Neural crest cell (in vitro differentiated cells): ENCODE results near the gene NSD2. TPM values are rescaled to one million over a fixed set of nuclear protein-coding genes. Genes with fewer than 3 reads are reported as not detected.

Experiments used
- DNase-seq: peaks from one replicate; pipeline ENCODE4 v3.0.0; 2021; ENCODE audit warnings: low read depth, mixed read lengths, low spot score
- H3K27ac Mint-ChIP-seq: one replicate; pipeline ENCODE4 v1.8.0; 2021; ENCODE audit warnings: mild to moderate bottlenecking, mixed read lengths; ENCODE audit not compliant: unreplicated experiment
- H3K27me3 Mint-ChIP-seq: 2 replicates; pipeline ENCODE4 v1.8.0; 2021; ENCODE audit warnings: low read depth, mild to moderate bottlenecking, mixed read lengths
- H3K36me3 Mint-ChIP-seq: 2 replicates; pipeline ENCODE4 v1.8.0; 2021; ENCODE audit warnings: low read depth, mild to moderate bottlenecking, mixed read lengths
- H3K4me1 Mint-ChIP-seq: 2 replicates; pipeline ENCODE4 v1.8.0; 2021; ENCODE audit warnings: mixed read lengths
- H3K4me3 Mint-ChIP-seq: one replicate; pipeline ENCODE4 v1.8.0; 2021; ENCODE audit warnings: mild to moderate bottlenecking, mixed read lengths
- H3K9me3 Mint-ChIP-seq: 2 replicates; pipeline ENCODE4 v1.8.0; 2021; ENCODE audit warnings: mixed read lengths
- total RNA-seq: library from RNA; stranded (reverse); gene quantifications from 2 replicates; pipeline ENCODE4 v1.2.1, GENCODE V29; 2021
- TF ChIP-seq, protein P1 (sequence below): fragments of 200-600 bp; sonication (generic); conservative IDR thresholded peaks from 2 replicates; pipeline ENCODE4 v1.5.0; 2021; ENCODE audit warnings: antibody characterized with exemption, mild to moderate bottlenecking

The NSD2 gene
- total RNA-seq, 1 donor from 2014 or later: 274 TPM

DNA sequence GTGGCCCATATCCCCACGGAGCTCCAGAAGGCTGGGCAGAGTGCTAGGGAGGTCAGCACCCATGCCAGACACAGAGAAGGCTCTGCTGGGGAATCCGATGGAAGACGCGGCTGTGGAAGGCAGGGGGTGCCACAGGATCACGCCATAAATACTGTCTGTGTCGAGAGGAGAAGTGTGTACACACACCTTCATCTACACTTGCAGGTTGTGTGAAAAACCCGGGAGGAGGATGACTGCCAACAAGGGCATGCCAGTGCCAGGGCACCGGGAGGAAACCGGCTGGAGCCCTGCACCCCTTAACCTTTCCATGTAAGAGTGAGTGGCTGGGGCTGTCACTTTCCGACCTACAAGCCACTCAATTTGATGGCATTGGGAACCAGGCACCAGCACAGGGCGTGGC, 46.4 kb upstream of the NSD2 start:
- DNase-seq: no peak
- H3K27ac Mint-ChIP-seq: no peak overlapping the region
- H3K27me3 Mint-ChIP-seq: no peaks in the 10 kb centered on the region
- peaks cover 5% of the 10 kb centered on the region for H3K4me1 Mint-ChIP-seq
- TF ChIP-seq, protein P1, sequence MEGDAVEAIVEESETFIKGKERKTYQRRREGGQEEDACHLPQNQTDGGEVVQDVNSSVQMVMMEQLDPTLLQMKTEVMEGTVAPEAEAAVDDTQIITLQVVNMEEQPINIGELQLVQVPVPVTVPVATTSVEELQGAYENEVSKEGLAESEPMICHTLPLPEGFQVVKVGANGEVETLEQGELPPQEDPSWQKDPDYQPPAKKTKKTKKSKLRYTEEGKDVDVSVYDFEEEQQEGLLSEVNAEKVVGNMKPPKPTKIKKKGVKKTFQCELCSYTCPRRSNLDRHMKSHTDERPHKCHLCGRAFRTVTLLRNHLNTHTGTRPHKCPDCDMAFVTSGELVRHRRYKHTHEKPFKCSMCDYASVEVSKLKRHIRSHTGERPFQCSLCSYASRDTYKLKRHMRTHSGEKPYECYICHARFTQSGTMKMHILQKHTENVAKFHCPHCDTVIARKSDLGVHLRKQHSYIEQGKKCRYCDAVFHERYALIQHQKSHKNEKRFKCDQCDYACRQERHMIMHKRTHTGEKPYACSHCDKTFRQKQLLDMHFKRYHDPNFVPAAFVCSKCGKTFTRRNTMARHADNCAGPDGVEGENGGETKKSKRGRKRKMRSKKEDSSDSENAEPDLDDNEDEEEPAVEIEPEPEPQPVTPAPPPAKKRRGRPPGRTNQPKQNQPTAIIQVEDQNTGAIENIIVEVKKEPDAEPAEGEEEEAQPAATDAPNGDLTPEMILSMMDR: no peak
- H3K36me3 Mint-ChIP-seq: peaks cover 22% of the 10 kb centered on the region
- no peak overlapping the region for H3K4me3 Mint-ChIP-seq
- H3K9me3 Mint-ChIP-seq: no peaks in the 10 kb centered on the region

DNA sequence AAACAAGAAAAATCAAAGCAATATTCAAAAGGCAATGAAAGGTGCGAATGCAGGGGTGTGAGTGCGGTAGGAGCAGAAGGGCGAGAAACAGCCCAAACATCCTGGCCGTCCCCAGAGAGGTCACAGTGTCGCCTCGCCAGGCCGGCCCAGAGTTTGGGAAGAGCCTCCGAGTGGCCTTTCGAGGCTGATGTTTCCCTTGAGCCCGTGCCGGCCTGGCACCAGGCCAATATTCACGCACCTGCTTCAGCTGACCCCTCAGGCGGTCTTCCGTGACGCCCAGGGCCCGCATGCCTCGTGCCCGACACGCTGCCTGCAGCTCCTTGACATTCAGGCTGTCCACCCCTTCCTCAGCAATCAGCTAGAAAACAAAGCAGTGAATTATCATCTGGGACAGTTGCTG, 45.9 kb upstream of the NSD2 start:
- DNase-seq: no peak
- peaks cover 28% of the 10 kb centered on the region for H3K36me3 Mint-ChIP-seq
- peaks cover 8% of the 10 kb centered on the region for H3K4me1 Mint-ChIP-seq
- no peak overlapping the region for H3K4me3 Mint-ChIP-seq
- TF ChIP-seq, protein P1: no peak
- H3K9me3 Mint-ChIP-seq: no peaks in the 10 kb centered on the region
- H3K27ac Mint-ChIP-seq: no peak overlapping the region
- no peaks in the 10 kb centered on the region for H3K27me3 Mint-ChIP-seq

GRCh38 chr4:1826531-1827350, 44.5 kb upstream of the NSD2 start:
- TF ChIP-seq, protein P1: no peak
- H3K36me3 Mint-ChIP-seq: peaks cover 38% of the 10 kb centered on the region
- H3K4me3 Mint-ChIP-seq: no peak overlapping the region
- H3K4me1 Mint-ChIP-seq: peaks cover 11% of the 10 kb centered on the region
- DNase-seq: no peak
- no peak overlapping the region for H3K27ac Mint-ChIP-seq
- no peaks in the 10 kb centered on the region for H3K27me3 Mint-ChIP-seq
- no peaks in the 10 kb centered on the region for H3K9me3 Mint-ChIP-seq

DNA sequence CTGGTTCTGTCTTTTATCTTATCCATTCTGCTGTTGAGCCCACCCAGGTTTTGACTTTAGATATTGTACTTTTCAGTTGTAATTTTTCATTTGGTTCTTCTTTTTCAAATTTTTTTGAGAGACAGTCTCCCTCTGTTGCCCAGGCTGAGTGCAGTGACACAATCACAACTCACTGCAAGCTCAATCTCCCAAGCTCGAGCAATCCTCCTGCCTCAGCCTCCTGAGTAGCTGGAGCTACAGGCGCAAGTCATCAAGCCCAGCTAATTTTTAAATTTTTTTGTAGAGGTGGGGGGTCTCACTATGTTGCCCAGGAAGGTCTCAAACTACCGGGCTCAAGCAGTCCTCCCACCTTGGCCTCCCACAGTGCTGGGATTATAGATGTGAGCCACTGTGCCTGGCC, 41.0 kb upstream of the NSD2 start:
- Mint-ChIP-seq H3K4me1 (peaks cover 13% of the 10 kb centered on the region), H3K36me3 (peaks cover 37% of the 10 kb centered on the region), H3K27me3 (no peaks in the 10 kb centered on the region), H3K27ac (no peak overlapping the region), H3K4me3 (no peak overlapping the region), H3K9me3 (no peaks in the 10 kb centered on the region)
- DNase-seq: no peak
- TF ChIP-seq, protein P1: no peak

- Mint-ChIP-seq H3K4me1 (peaks cover 13% of the 10 kb centered on the region), H3K27me3 (no peaks in the 10 kb centered on the region), H3K27ac (peak overlapping the region; percentile 12), H3K36me3 (peaks cover 37% of the 10 kb centered on the region), H3K4me3 (no peak overlapping the region), H3K9me3 (no peaks in the 10 kb centered on the region)
- TF ChIP-seq, protein P1: no peak
- no peak for DNase-seq
Measured at GRCh38 chr4:1830642-1831228, 40.5 kb upstream of the NSD2 start.
